Thoracic aorta (tissue), 2 donors: ENCODE measurements around the gene BICRAL. TPM values are rescaled to one million over a fixed set of nuclear protein-coding genes. Genes with fewer than 3 reads are reported as not detected.
A peak's percentile ranks its signal among the peaks of the same experiment; 100 is the strongest.

ENCODE experiments used
- ATAC-seq: fragments of 150-250 bp; one replicate; pipeline ENCODE4 v1.8.0; 2017; ENCODE audit warnings: low read depth; ENCODE audit not compliant: insufficient number of reproducible peaks, low FRiP score
- DNase-seq: peaks from one replicate; pipeline ENCODE4 v3.0.0-alpha.2; 2020; ENCODE audit warnings: low spot score
- H3K27ac ChIP-seq, 2 donors: fragments of 200-600 bp; sonication (generic); 1 replicate in 1 of 2; 2 replicates in 1 of 2; pipeline ENCODE4 v1.5.1; 2016; ENCODE audit warnings: mild to moderate bottlenecking in 2 of 2, moderate library complexity in 2 of 2
- H3K27me3 ChIP-seq: fragments of 200-600 bp; sonication (generic); replicated peaks from 2 replicates; pipeline ENCODE4 v1.6.0; 2016; ENCODE audit warnings: mild to moderate bottlenecking; ENCODE audit not compliant: insufficient read depth
- H3K36me3 ChIP-seq: fragments of 200-600 bp; sonication (generic); one replicate; pipeline ENCODE4 v1.5.1; 2016
- H3K4me1 ChIP-seq, 2 donors: fragments of 200-600 bp; sonication (generic); 1 replicate in 1 of 2; 2 replicates in 1 of 2; pipeline versions ENCODE4 v1.5.1 to v1.6.0; 2016; ENCODE audit warnings: low read depth in 2 of 2, mild to moderate bottlenecking in 1 of 2; ENCODE audit not compliant: control insufficient read depth in 1 of 2
- H3K4me3 ChIP-seq: fragments of 200-600 bp; sonication (generic); 2 replicates; pipeline ENCODE4 v1.5.1; 2016; ENCODE audit warnings: mild to moderate bottlenecking
- H3K9me3 ChIP-seq: fragments of 200-600 bp; sonication (generic); 2 replicates; pipeline ENCODE4 v1.5.1; 2016
- CTCF ChIP-seq: fragments of 200-600 bp; sonication (generic); IDR thresholded peaks from one replicate; pipeline ENCODE4 v1.5.1; 2019; ENCODE audit warnings: antibody characterized with exemption
- total RNA-seq, 2 donors: library from RNA; depleted of rRNA; stranded (reverse); fragments of >200 nt; gene quantifications; one replicate each; pipeline versions ENCODE4 v1.1.0 to v1.2.3, GENCODE V29; 2016

BICRAL gene
- total RNA-seq, 2 donors from 2014 or later = 16.5 to 18.8 TPM

DNA sequence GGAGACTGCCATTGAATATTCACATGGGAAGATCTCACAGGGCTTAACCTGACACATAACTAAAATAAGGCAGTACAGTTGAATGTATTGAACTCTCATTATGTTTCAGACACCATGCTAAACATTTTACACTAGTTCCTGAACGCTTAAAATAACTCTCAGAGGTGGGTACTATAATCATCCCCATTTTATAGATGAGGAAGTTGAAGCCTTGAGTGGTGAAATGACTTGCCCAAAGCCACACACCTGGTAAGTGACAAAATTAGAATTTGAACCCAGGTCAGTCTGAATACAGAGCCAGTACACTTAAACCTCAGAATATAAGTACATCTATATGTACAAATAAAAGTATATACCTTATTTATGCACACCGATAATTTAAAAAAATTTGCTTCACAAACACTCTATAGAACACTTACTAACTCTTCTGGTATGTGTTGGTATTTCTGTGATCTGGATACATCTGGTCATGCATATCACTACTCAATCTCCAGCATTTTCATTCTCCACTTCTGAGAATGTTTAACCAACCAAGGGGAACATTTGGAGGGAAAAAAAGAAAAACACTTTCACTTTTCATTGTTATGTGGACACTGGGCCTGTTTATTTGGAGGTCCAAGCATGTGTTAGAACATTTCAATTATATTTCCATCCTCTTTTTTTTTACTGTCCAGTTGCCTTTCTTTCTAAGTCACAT is 4.6 kb upstream of the BICRAL start:
- Histone ChIP-seq H3K36me3 (no peaks in the 10 kb centered on the region), H3K4me1 (peaks cover 3 to 9% of the 10 kb centered on the region in 2 donors), H3K27ac (no peak overlapping the region), H3K27me3 (no peaks in the 10 kb centered on the region), H3K4me3 (no peak overlapping the region), H3K9me3 (no peaks in the 10 kb centered on the region)
- no peak for TF ChIP-seq CTCF
- DNase-seq = no peak
- ATAC-seq = no peak

GRCh38 chr6:42778122-42778521 is 3.7 kb upstream of the BICRAL start:
- Histone ChIP-seq H3K36me3 (no peaks in the 10 kb centered on the region), H3K4me1 (peaks cover 3 to 9% of the 10 kb centered on the region in 2 donors), H3K4me3 (no peak overlapping the region), H3K27me3 (no peaks in the 10 kb centered on the region), H3K27ac (no peak overlapping the region), H3K9me3 (no peaks in the 10 kb centered on the region)
- ATAC-seq = no peak
- TF ChIP-seq CTCF = no peak
- DNase-seq = no peak

- TF ChIP-seq CTCF = no peak
- no peak for DNase-seq
- Histone ChIP-seq H3K36me3 (no peaks in the 10 kb centered on the region), H3K27me3 (no peaks in the 10 kb centered on the region), H3K4me3 (no peak overlapping the region), H3K9me3 (no peaks in the 10 kb centered on the region), H3K27ac (no peak overlapping the region), H3K4me1 (peaks cover 3 to 9% of the 10 kb centered on the region in 2 donors)
- ATAC-seq = no peak
Observed at GRCh38 chr6:42779521-42779920, 2.3 kb upstream of the BICRAL start.

GRCh38 chr6:42781546-42781795 is 381 bp upstream of the BICRAL start:
- TF ChIP-seq CTCF = no peak
- H3K36me3 ChIP-seq = no peaks in the 10 kb centered on the region
- H3K27me3 ChIP-seq = no peaks in the 10 kb centered on the region
- H3K4me1 ChIP-seq = peaks cover 16 to 25% of the 10 kb centered on the region in 2 donors
- DNase-seq (no peak), ATAC-seq (no peak)
- peak overlapping the region; percentile 69 to 99 for H3K27ac ChIP-seq
- peak overlapping the region; percentile 89 for H3K4me3 ChIP-seq
- H3K9me3 ChIP-seq = no peaks in the 10 kb centered on the region

GRCh38 chr6:42782689-42783176 is 881 bp downstream of the BICRAL start:
- Histone ChIP-seq H3K9me3 (no peaks in the 10 kb centered on the region), H3K27ac (peak overlapping the region; percentile 99 to 100), H3K27me3 (no peaks in the 10 kb centered on the region), H3K4me3 (peak overlapping the region; percentile 89), H3K4me1 (peaks cover 27 to 38% of the 10 kb centered on the region in 2 donors), H3K36me3 (no peaks in the 10 kb centered on the region)
- no peak for TF ChIP-seq CTCF
- ATAC-seq = peak; percentile 38
- DNase-seq = peak; percentile 47
